ENCODE data around the gene LRP6. TPM values are rescaled to one million over a fixed set of nuclear protein-coding genes. Genes with fewer than 3 reads are reported as not detected.

Gene LRP6
- total and polyA plus RNA-seq, 10 of the 15 experiments (the other 5 are each of a cell fraction or from before 2014, with no cell fraction given), result 1.5 to 14.9 (median 6.1) TPM

GRCh38 chr12:12171991-12172511 lies 94.8 kb downstream of the LRP6 start (continued):
- TF ChIP-seq CHD2 (IDR thresholded peaks at IDR 0.05; ENCODE audit: borderline replicate concordance, low read depth, low read length) (no peak), RAD51 (IDR thresholded peaks at IDR 0.05) (peak; percentile 65; the same call in 1 of the 2 replicates), SMARCA5 (IDR thresholded peaks at IDR 0.05) (no peak), CHD4 (IDR thresholded peaks at IDR 0.05) (no peak), SUZ12 (IDR thresholded peaks at IDR 0.05; ENCODE audit: unreplicated experiment) (no peak), NR2C1 (IDR thresholded peaks at IDR 0.05) (no peak), HDAC6 (IDR thresholded peaks at IDR 0.05; ENCODE audit: unreplicated experiment) (no peak), IKZF2 (IDR thresholded peaks at IDR 0.05) (peak; percentile 82 to 90), MEF2B (IDR thresholded peaks at IDR 0.05; ENCODE audit: partially characterized antibody, poor library complexity, severe bottlenecking) (peak; percentile 80), SREBF2 (IDR thresholded peaks at IDR 0.05; ENCODE audit: low read length) (no peak), ATF7 (IDR thresholded peaks at IDR 0.05; ENCODE audit: low read depth) (peak; percentile 82), FOXK2 (IDR thresholded peaks at IDR 0.05) (no peak), MYB (IDR thresholded peaks at IDR 0.05; ENCODE audit: borderline replicate concordance, low read depth, low read length) (no peak), NBN (IDR thresholded peaks at IDR 0.05) (peak; percentile 73; the same call in 1 of the 2 replicates), TCF3 (IDR thresholded peaks at IDR 0.05; ENCODE audit: borderline replicate concordance, insufficient read depth, low read depth, low read length) (no peak), EGR1 (IDR thresholded peaks at IDR 0.05; ENCODE audit: borderline replicate concordance in 1 of 2, low read depth in 2 of 2, low read length in 2 of 2) (no peak), ZBED1 (IDR thresholded peaks at IDR 0.05; ENCODE audit: borderline replicate concordance) (0 out of 2 replicates have a peak, but pooled peaks have one; percentile 26), ZNF687 (IDR thresholded peaks at IDR 0.05) (no peak), NFIC (IDR thresholded peaks at IDR 0.05; ENCODE audit: low read depth, low read length) (peak; percentile 81), RCOR1 (conservative IDR thresholded peaks at IDR 0.05; ENCODE audit: low read depth, low read length) (0 out of 2 replicates have a peak, but pooled peaks have one; percentile 68), YY1 (IDR thresholded peaks at IDR 0.05; ENCODE audit: low read depth, low read length) (no peak), SMC3 (IDR thresholded peaks at IDR 0.05; ENCODE audit: borderline replicate concordance, low read length) (no peak), ZNF592 (IDR thresholded peaks at IDR 0.05) (no peak), YBX1 (IDR thresholded peaks at IDR 0.05) (no peak), SMAD1 (IDR thresholded peaks at IDR 0.05; ENCODE audit: low read depth, partially characterized antibody) (no peak)

Data from GM12878 (cell line).